Sigmoid colon (tissue), 4 donors: ENCODE results near the gene AGAP6.

Experiments used
- CTCF ChIP-seq, 4 experiments: fragments of 450-650 bp in 3 of 4; fragments of 200-600 bp in 1 of 4; IDR thresholded peaks; one replicate each; pipeline ENCODE4 v1.5.1; 2016 to 2019; ENCODE audit warnings: antibody characterized with exemption in 4 of 4, mild to moderate bottlenecking in 3 of 4, moderate library complexity in 2 of 4
- POLR2A ChIP-seq, 2 donors: fragments of 450-650 bp; IDR thresholded peaks; one replicate each; pipeline ENCODE4 v1.6.1; 2016; ENCODE audit warnings: antibody characterized with exemption in 2 of 2, mild to moderate bottlenecking in 2 of 2, moderate library complexity in 2 of 2
- POLR2AphosphoS5 ChIP-seq, 4 donors: sonication (generic); formaldehyde crosslinking; IDR thresholded peaks; one replicate each; pipeline ENCODE4 v1.6.1; 2017; ENCODE audit warnings: antibody characterized with exemption in 4 of 4

- TF ChIP-seq CTCF (IDR thresholded peaks at IDR 0.05) (no peak), POLR2A (IDR thresholded peaks at IDR 0.05) (no peak), POLR2AphosphoS5 (IDR thresholded peaks at IDR 0.05) (no peak)
Observed at GRCh38 chr10:50025627-50026026, 37.4 kb downstream of the AGAP6 start.
